Spleen (tissue), 7 donors: Measurements from ENCODE around the gene CEACAM1.

ENCODE experiments used
- CTCF ChIP-seq, 11 experiments: fragments of 200-600 bp in 7 of 11; fragments of 450-650 bp in 4 of 11; sonication (generic) in 4 of 11; IDR thresholded peaks in 8 of 11; conservative IDR thresholded peaks in 3 of 11; 1 replicate in 7 of 11; 2 replicates in 4 of 11; pipeline versions ENCODE4 v1.4.0 to v1.8.0; 2016 to 2021; ENCODE audit warnings: antibody characterized with exemption in 11 of 11, inconsistent platforms in 4 of 11, mild to moderate bottlenecking in 1 of 11
- POLR2A ChIP-seq, 3 donors: fragments of 450-650 bp; IDR thresholded peaks; one replicate each; pipeline ENCODE4 v1.5.1; 2017; ENCODE audit warnings: antibody characterized with exemption in 3 of 3, mild to moderate bottlenecking in 1 of 3
- donor health status: DM: no; HTN: no; CAD: no; lungs with moderate emphysema.
- donor health status: DM: no; HTN: no; CAD: no.
- donor health status: DM: no; HTN: no; CAD: no.

DNA sequence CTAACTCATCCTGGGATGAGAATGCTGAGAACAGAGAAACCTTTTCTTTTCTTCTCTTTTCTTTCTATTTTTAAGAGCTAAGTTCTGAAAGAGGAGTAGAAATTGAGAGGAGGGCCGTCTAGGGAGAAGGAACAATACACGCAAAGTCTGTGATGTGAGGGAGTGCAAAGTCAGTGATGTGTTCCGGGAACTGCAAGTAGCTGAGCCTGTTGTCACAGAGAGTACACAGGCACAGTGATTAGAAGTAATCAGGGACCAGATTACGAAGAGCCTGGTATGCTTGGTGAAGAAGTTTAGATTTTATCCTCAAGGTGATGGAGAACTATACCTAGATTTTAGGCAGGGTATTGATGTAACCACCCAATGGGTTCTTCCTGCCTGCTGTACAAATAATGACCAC is 53.5 kb downstream of the CEACAM1 start:
- no peak for TF ChIP-seq CTCF (IDR thresholded peaks at IDR 0.05 in 8 of 11, conservative IDR thresholded peaks at IDR 0.05 in 3 of 11)
- no peak for TF ChIP-seq POLR2A (IDR thresholded peaks at IDR 0.05)
